IMR-90 (cell line): ENCODE results near the gene SEC14L6. TPM values are rescaled to one million over a fixed set of nuclear protein-coding genes. Genes with fewer than 3 reads are reported as not detected.

Source experiments
- ATAC-seq: fragments of 200-7000 bp; cut with Tn5 transposase; 2 replicates; pipeline ENCODE4 v1.9.1; 2020; ENCODE audit warnings: low read depth, mild to moderate bottlenecking, moderate library complexity
- BruUV-seq: library from RNA; stranded (reverse); fragments of 400-500 nt; replicated peaks from 2 replicates; lab custom pipeline; 2021; lab: Mats Ljungman, UMichigan
- CTCF ChIA-PET: fragments of 300-600 bp; formaldehyde crosslinking; extraction: SDS; loops from one replicate; lab custom pipeline; 2021; ENCODE audit warnings: antibody characterized with exemption; lab: Yijun Ruan, JAX
- POLR2A ChIA-PET: fragments of 300-600 bp; sonication (Branson Sonifier 250); formaldehyde crosslinking; loops from one replicate; lab custom pipeline; 2022; ENCODE audit warnings: antibody characterized with exemption; ENCODE audit not compliant: unreplicated experiment; lab: Charles Lee
- DNase-seq: peaks from one replicate; pipeline ENCODE4 v3.0.0; 2013
- H2AFZ ChIP-seq: replicated peaks from 2 replicates; pipeline ENCODE3; 2013; ENCODE audit warnings: low read length, mild to moderate bottlenecking; ENCODE audit not compliant: poor library complexity
- H2AK5ac ChIP-seq: 2 replicates; pipeline ENCODE4 v1.6.1; 2013; ENCODE audit warnings: low read depth, low read length, inconsistent platforms
- H2AK9ac ChIP-seq: replicated peaks from 2 replicates; pipeline ENCODE3; 2013; ENCODE audit warnings: mild to moderate bottlenecking, low read depth, low read length, moderate library complexity; ENCODE audit not compliant: poor library complexity
- H2BK120ac ChIP-seq: 2 replicates; pipeline ENCODE4 v1.6.1; 2013; ENCODE audit warnings: low read depth, low read length, inconsistent platforms
- H2BK15ac ChIP-seq: 3 replicates; pipeline ENCODE4 v1.6.1; 2013; ENCODE audit warnings: low read depth, low read length, inconsistent platforms
- H2BK20ac ChIP-seq: 2 replicates; pipeline ENCODE4 v1.6.1; 2013; ENCODE audit warnings: low read depth, mild to moderate bottlenecking, inconsistent platforms, low read length, moderate library complexity
- H2BK5ac ChIP-seq: 2 replicates; pipeline ENCODE4 v1.6.1; 2013; ENCODE audit warnings: mild to moderate bottlenecking, low read depth, low read length, inconsistent platforms; ENCODE audit not compliant: poor library complexity, severe bottlenecking
- H3K14ac ChIP-seq: replicated peaks from 2 replicates; pipeline ENCODE4 v1.6.1; 2013; ENCODE audit warnings: low read depth, low read length, inconsistent platforms
- H3K18ac ChIP-seq: 2 replicates; pipeline ENCODE4 v1.6.1; 2013; ENCODE audit warnings: low read depth, low read length, control low read depth
- H3K23ac ChIP-seq: 2 replicates; pipeline ENCODE4 v1.6.1; 2013; ENCODE audit warnings: low read depth, low read length, inconsistent platforms
- H3K27ac ChIP-seq: 2 replicates; pipeline ENCODE4 v1.5.1; 2013; ENCODE audit warnings: mild to moderate bottlenecking, control low read depth, low read length; ENCODE audit not compliant: insufficient read depth
- H3K27me3 ChIP-seq: 2 replicates; pipeline ENCODE4 v1.6.1; 2013; ENCODE audit warnings: low read length; ENCODE audit not compliant: control insufficient read depth, insufficient read depth
- H3K36me3 ChIP-seq: 2 replicates; pipeline ENCODE4 v1.6.1; 2013; ENCODE audit warnings: low read length, mixed read lengths; ENCODE audit not compliant: control insufficient read depth, insufficient read depth
- H3K4ac ChIP-seq: 2 replicates; pipeline ENCODE4 v1.6.1; 2013; ENCODE audit warnings: low read depth, low read length, inconsistent platforms
- H3K4me1 ChIP-seq: 2 replicates; pipeline ENCODE4 v1.6.1; 2013; ENCODE audit warnings: low read length, mixed read lengths; ENCODE audit not compliant: control insufficient read depth, insufficient read depth
- H3K4me2 ChIP-seq: 2 replicates; pipeline ENCODE4 v1.6.1; 2013; ENCODE audit warnings: low read depth, mild to moderate bottlenecking, control low read depth, low read length, moderate library complexity
- H3K4me3 ChIP-seq: 2 replicates; pipeline ENCODE4 v1.5.1; 2013; ENCODE audit warnings: low read depth, mild to moderate bottlenecking, control low read depth, low read length, moderate library complexity; ENCODE audit not compliant: insufficient read depth
- H3K56ac ChIP-seq: 2 replicates; pipeline ENCODE4 v1.6.1; 2013; ENCODE audit warnings: low read length, inconsistent platforms; ENCODE audit not compliant: insufficient read depth; ENCODE audit errors: extremely low read depth
- H3K79me1 ChIP-seq, 2 experiments: 2 replicates each; pipeline ENCODE4 v1.6.1; 2013; ENCODE audit warnings: low read length in 2 of 2, inconsistent platforms in 1 of 2, low read depth in 1 of 2
- H3K9ac ChIP-seq: 2 replicates; pipeline ENCODE4 v1.6.1; 2013; ENCODE audit warnings: low read depth, low read length, control low read depth
- H3K9me1 ChIP-seq: 2 replicates; pipeline ENCODE4 v1.6.1; 2013; ENCODE audit warnings: low read length, inconsistent platforms; ENCODE audit not compliant: insufficient read depth
- H3K9me3 ChIP-seq: 2 replicates; pipeline ENCODE4 v1.6.1; 2013; ENCODE audit warnings: low read length; ENCODE audit not compliant: control insufficient read depth, insufficient read depth
- H4K20me1 ChIP-seq: 2 replicates; pipeline ENCODE4 v1.6.1; 2013; ENCODE audit warnings: low read length, inconsistent platforms; ENCODE audit not compliant: insufficient read depth
- H4K5ac ChIP-seq: 2 replicates; pipeline ENCODE4 v1.6.1; 2013; ENCODE audit warnings: mild to moderate bottlenecking, low read depth, low read length, control low read depth
- H4K8ac ChIP-seq, 2 experiments: 2 replicates each; pipeline ENCODE4 v1.6.1; 2013; ENCODE audit warnings: low read depth in 2 of 2, low read length in 2 of 2, control low read depth in 1 of 2, inconsistent platforms in 1 of 2
- H4K91ac ChIP-seq: 2 replicates; pipeline ENCODE4 v1.6.1; 2013; ENCODE audit warnings: low read depth, low read length, inconsistent platforms; ENCODE audit not compliant: insufficient read depth
- CEBPB ChIP-seq: IDR thresholded peaks from 2 replicates; pipeline ENCODE4 v1.6.1; 2012; ENCODE audit warnings: low read depth, low read length, improper control_type of control experiment
- ELK1 ChIP-seq: fragments of 150-350 bp; IDR thresholded peaks from 2 replicates; pipeline ENCODE4 v1.6.1; 2016; ENCODE audit warnings: low read depth, mild to moderate bottlenecking, low read length, moderate library complexity, borderline replicate concordance
- MAZ ChIP-seq: IDR thresholded peaks from 2 replicates; pipeline ENCODE4 v1.6.1; 2012; ENCODE audit warnings: low read depth, mild to moderate bottlenecking, low read length, improper control_type of control experiment, moderate library complexity, borderline replicate concordance
- MXI1 ChIP-seq: IDR thresholded peaks from 2 replicates; pipeline ENCODE4 v1.6.1; 2012; ENCODE audit warnings: low read depth, mild to moderate bottlenecking, low read length, moderate library complexity, borderline replicate concordance
- NFE2L2 ChIP-seq: fragments of 150-350 bp; IDR thresholded peaks from 2 replicates; pipeline ENCODE4 v1.6.1; 2016; ENCODE audit warnings: low read depth, mild to moderate bottlenecking, low read length
- POLR2A ChIP-seq: IDR thresholded peaks from 2 replicates; pipeline ENCODE4 v1.6.1; 2012; ENCODE audit warnings: mild to moderate bottlenecking, low read depth, low read length
- RAD21 ChIP-seq: IDR thresholded peaks from 2 replicates; pipeline ENCODE4 v1.6.1; 2012; ENCODE audit warnings: low read length, improper control_type of control experiment
- RFX5 ChIP-seq: IDR thresholded peaks from 2 replicates; pipeline ENCODE4 v1.8.0; 2012; ENCODE audit warnings: low read depth, mild to moderate bottlenecking, low read length, moderate library complexity
- SMC3 ChIP-seq: fragments of 150-350 bp; IDR thresholded peaks from 2 replicates; pipeline ENCODE4 v1.6.1; 2016; ENCODE audit warnings: low read depth, mild to moderate bottlenecking, antibody characterized with exemption, low read length, moderate library complexity
- whole genome bisulfite sequencing, 2 experiments: methylation state at CpG; one replicate each; pipeline versions ENCODE4 v1.1.5 to v1.1.7; 2013; ENCODE audit warnings: missing lambda C conversion rate in 2 of 2; ENCODE audit not compliant: insufficient read length in 1 of 2; ENCODE audit errors: extremely low coverage in 2 of 2; 5-methylcytosine and 5-hydroxymethylcytosine counted together
- dilution Hi-C: fragments of 300-500 bp; cut with HindIII; formaldehyde crosslinking; loops from one replicate; pipeline ENCODE4 v1.14.3; 2018; ENCODE audit warnings: low sequenced_read_pairs; ENCODE audit not compliant: unreplicated experiment
- in situ Hi-C: fragments of 300-500 bp; cut with MboI; formaldehyde crosslinking; loops from 3 replicates; pipeline ENCODE4 v1.14.3; 2019; ENCODE audit warnings: low sequenced_read_pairs, inconsistent platforms, mixed read lengths
- intact Hi-C: fragments of 100-400 bp; cut with micrococcal nuclease; formaldehyde crosslinking; loops from 2 replicates; pipeline ENCODE4 v1.10.0; 2022
- polyA plus RNA-seq, 3 experiments: library from polyadenylated mRNA; depleted of rRNA; stranded (reverse); fragments of >200 nt; gene quantifications; 2 replicates each; pipeline ENCODE4 v1.2.3, GENCODE V29; 2012; ENCODE audit warnings: low replicate concordance in 1 of 3
- total RNA-seq: library from RNA; depleted of rRNA; stranded (reverse); fragments of >200 nt; gene quantifications from 2 replicates; pipeline ENCODE4 v1.2.3, GENCODE V29; 2012

Gene SEC14L6
- total and polyA plus RNA-seq, 2 of the 4 experiments (the other 2 are of a cell fraction) = 0.09 TPM; not detected in 1

GRCh38 chr22:30573594-30574094 is 27.1 kb upstream of the SEC14L6 start (continued):
- TF ChIP-seq MAZ = no peak
- TF ChIP-seq MXI1 = no peak

GRCh38 chr22:30572840-30573593 is 26.5 kb upstream of the SEC14L6 start:
- Histone ChIP-seq H3K9me3 (no peaks in the 10 kb centered on the region), H3K27ac (no peak overlapping the region), H3K79me1 (no peaks in the 10 kb centered on the region), H4K8ac (no peak overlapping the region), H2BK15ac (no peak overlapping the region), H2AK5ac (no peak overlapping the region), H2AK9ac (no peak overlapping the region), H4K20me1 (no peaks in the 10 kb centered on the region; the same call in 1 of the 2 replicates), H3K56ac (no peak overlapping the region), H4K91ac (no peak overlapping the region), H2AFZ (no peak overlapping the region), H3K4me1 (peaks cover 9% of the 10 kb centered on the region), H2BK120ac (no peak overlapping the region), H3K4me3 (no peak overlapping the region), H4K5ac (no peak overlapping the region), H3K27me3 (peaks cover 31% of the 10 kb centered on the region), H3K9me1 (peaks cover 7% of the 10 kb centered on the region; the same call in 1 of the 2 replicates), H3K18ac (no peak overlapping the region), H3K4me2 (no peak overlapping the region), H3K14ac (no peak overlapping the region), H3K9ac (no peak overlapping the region), H3K36me3 (peaks cover 20% of the 10 kb centered on the region), H3K23ac (no peak overlapping the region), H2BK5ac (no peak overlapping the region), H3K4ac (no peak overlapping the region), H2BK20ac (no peak overlapping the region)
- no peak for TF ChIP-seq POLR2A
- no peak for TF ChIP-seq SMC3
- TF ChIP-seq RAD21 = no peak
- no peak for TF ChIP-seq ELK1
- TF ChIP-seq CEBPB = no peak
- TF ChIP-seq NFE2L2 = no peak
- no peak for TF ChIP-seq RFX5
- ATAC-seq = no peak
- WGBS, 2 experiments = 60% methylated on average over 2 of the region's 12 CpGs; no CpG with 5 or more reads in 1 of the 2 experiments
- no peak for DNase-seq
- POLR2A ChIA-PET = no interaction called here
- dilution Hi-C loops = no loop called here
- intact Hi-C loops = no loop called here
- CTCF ChIA-PET = interaction anchor here (0.6 kb wide), 1 partner anchor 36 kb away, joined by 3 read pairs; no protein-coding TSS in a partner anchor
- BruUV-seq = no TSS peak
- in situ Hi-C loops = no loop called here
